IPS-20b (cell line): ENCODE measurements around the gene FBXW11.

Experiments
- H3K27ac ChIP-seq: one replicate; pipeline ENCODE4 v1.5.1; 2013; ENCODE audit warnings: low read length
- H3K27me3 ChIP-seq: 2 replicates; pipeline ENCODE4 v1.6.1; 2013; ENCODE audit warnings: mild to moderate bottlenecking, low read length, inconsistent platforms; ENCODE audit not compliant: insufficient read depth
- H3K36me3 ChIP-seq: 2 replicates; pipeline ENCODE4 v1.6.1; 2013; ENCODE audit warnings: low read depth, mild to moderate bottlenecking, inconsistent platforms, low read length, moderate library complexity; ENCODE audit not compliant: insufficient read depth
- H3K4me1 ChIP-seq: 2 replicates; pipeline ENCODE4 v1.6.1; 2013; ENCODE audit warnings: mild to moderate bottlenecking, control low read depth, inconsistent platforms, low read length, moderate library complexity; ENCODE audit not compliant: insufficient read depth
- H3K4me3 ChIP-seq: 2 replicates; pipeline ENCODE4 v1.5.1; 2013; ENCODE audit warnings: mild to moderate bottlenecking, low read length, inconsistent platforms
- H3K9ac ChIP-seq: 2 replicates; pipeline ENCODE4 v1.6.1; 2013; ENCODE audit warnings: low read depth, mild to moderate bottlenecking, inconsistent platforms, low read length, moderate library complexity
- H3K9me3 ChIP-seq: 2 replicates; pipeline ENCODE4 v1.6.1; 2013; ENCODE audit warnings: mild to moderate bottlenecking, low read depth, low read length, inconsistent platforms; ENCODE audit not compliant: insufficient read depth

The FBXW11 gene

DNA sequence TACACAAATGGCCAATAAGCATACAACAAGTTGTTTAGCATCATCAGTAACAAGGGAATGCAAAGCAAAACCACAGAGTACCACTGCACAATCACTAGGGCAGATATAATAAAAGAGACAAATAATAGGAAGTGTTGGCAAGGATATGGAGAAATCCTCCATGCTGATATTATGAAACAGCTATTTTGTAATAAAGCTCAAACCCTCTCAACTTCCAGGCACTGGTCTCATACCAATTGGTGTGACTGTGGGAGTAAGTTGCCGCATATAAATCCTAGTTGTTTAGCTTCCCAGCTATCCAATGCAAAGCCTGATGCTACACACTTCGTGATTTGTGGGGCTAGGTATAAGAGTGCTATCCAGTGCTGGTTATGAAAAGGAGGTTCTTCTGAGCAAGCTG, 132.2 kb downstream of the FBXW11 start:
- Histone ChIP-seq H3K4me3 (no peak overlapping the region), H3K36me3 (peaks cover 100% of the 10 kb centered on the region), H3K27me3 (no peaks in the 10 kb centered on the region), H3K9ac (no peak overlapping the region), H3K9me3 (no peaks in the 10 kb centered on the region), H3K27ac (no peak overlapping the region), H3K4me1 (no peaks in the 10 kb centered on the region)

DNA sequence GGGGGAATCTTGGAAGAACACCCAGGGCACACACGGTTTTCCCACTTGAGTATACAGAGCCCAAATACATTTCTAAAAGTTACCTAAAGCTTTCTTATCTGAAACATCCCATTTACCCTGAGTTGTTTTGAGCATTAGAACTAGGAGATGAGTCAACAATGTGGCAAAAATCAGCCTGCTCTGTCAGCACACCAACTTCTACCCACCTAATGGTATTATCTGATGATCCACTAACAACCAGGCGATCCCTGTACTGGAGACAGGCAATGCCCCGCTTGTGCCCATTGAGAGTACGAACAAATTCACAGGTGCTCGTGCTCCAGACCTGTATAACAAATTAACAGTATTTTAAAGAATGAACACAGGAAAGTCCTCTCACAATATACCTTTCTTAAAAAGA, 133.8 kb downstream of the FBXW11 start:
- Histone ChIP-seq H3K36me3 (peaks cover 100% of the 10 kb centered on the region), H3K27ac (no peak overlapping the region), H3K4me3 (no peak overlapping the region), H3K9ac (no peak overlapping the region), H3K9me3 (no peaks in the 10 kb centered on the region), H3K27me3 (no peaks in the 10 kb centered on the region), H3K4me1 (no peaks in the 10 kb centered on the region)

DNA sequence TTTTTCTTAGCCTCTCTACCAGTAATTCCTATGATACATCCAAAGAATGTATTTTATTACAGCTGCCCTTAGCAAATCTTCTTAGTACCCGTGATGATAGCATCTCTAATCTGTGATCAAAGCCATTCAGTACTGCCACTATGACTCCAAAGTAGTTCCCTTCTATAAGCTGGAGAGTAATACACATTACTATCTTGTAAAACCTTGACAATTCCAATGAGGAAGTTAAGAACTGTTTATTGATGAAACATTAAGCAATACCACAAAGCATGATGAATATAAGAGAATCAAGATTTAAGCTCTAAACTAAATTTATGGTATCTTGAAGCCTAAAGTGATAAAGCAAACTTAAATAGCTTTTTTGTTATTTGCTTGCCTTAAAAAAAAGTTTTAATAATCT, 134.7 kb downstream of the FBXW11 start:
- Histone ChIP-seq H3K27me3 (no peaks in the 10 kb centered on the region), H3K9ac (no peak overlapping the region), H3K36me3 (peaks cover 100% of the 10 kb centered on the region), H3K27ac (no peak overlapping the region), H3K4me3 (no peak overlapping the region), H3K4me1 (no peaks in the 10 kb centered on the region), H3K9me3 (no peaks in the 10 kb centered on the region)

DNA sequence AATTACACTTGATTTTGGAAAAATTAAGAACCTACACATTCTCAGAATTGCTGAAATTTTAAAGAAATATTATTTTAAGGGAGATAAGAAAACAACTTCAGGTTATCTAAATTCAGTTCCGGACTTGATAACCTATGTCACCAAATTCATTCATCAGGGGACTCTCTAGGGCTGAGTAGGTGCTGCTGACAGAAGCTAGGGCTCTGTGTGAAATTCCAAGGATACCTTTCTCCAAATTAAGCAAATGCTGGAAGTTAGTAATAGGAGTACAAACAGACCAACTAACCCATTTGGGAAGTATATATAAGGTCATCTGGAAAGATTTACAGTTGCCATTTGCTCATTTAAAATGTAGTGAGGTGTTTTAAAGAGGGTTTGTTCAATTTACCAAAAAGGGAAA, 136.5 kb downstream of the FBXW11 start:
- Histone ChIP-seq H3K4me1 (no peaks in the 10 kb centered on the region), H3K27ac (no peak overlapping the region), H3K9ac (no peak overlapping the region), H3K9me3 (no peaks in the 10 kb centered on the region), H3K27me3 (no peaks in the 10 kb centered on the region), H3K4me3 (no peak overlapping the region), H3K36me3 (peaks cover 93% of the 10 kb centered on the region)

DNA sequence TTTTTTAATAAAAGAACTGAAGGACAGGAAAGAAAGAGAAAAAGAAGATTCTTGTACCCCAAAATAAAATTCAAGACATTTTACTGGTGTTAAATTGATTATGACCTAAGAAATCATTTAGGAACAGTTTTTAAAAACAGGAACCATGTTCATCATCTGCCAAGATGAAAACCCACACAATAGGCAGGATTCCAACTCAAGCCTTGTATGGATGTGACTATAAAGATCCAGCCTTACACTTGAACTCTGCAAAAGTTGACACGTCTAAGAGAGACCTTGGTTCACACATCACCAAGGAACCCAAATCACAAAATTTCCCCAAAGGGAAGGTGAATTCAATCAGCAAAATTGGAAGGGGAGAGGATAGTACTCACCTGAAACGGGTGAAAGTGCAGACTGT, 138.2 kb downstream of the FBXW11 start:
- Histone ChIP-seq H3K27me3 (no peaks in the 10 kb centered on the region), H3K27ac (no peak overlapping the region), H3K9ac (no peak overlapping the region), H3K9me3 (no peaks in the 10 kb centered on the region), H3K36me3 (peaks cover 93% of the 10 kb centered on the region), H3K4me1 (no peaks in the 10 kb centered on the region), H3K4me3 (no peak overlapping the region)

DNA sequence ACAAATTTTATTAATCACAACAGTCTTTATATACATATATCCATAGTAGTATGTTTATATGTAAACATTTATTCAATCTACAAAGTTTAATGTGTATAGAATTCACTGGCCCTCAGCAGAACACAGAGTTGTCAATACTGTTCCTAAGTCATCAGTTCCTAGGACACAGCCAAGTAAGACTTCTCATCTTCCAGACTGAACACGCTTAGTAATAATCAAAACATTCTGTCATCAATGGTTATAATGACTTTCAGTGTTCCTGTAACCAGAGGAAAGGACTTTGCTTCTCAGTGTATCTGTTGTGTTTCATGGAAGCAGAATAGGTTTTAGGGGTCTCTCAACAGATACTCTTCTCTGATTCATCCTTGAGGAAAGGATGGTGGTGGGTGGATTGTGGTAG, 138.7 kb downstream of the FBXW11 start:
- H3K27me3 ChIP-seq = no peaks in the 10 kb centered on the region
- H3K36me3 ChIP-seq = peaks cover 89% of the 10 kb centered on the region
- no peak overlapping the region for H3K27ac ChIP-seq
- H3K4me1 ChIP-seq = no peaks in the 10 kb centered on the region
- no peaks in the 10 kb centered on the region for H3K9me3 ChIP-seq
- no peak overlapping the region for H3K9ac ChIP-seq
- no peak overlapping the region for H3K4me3 ChIP-seq

DNA sequence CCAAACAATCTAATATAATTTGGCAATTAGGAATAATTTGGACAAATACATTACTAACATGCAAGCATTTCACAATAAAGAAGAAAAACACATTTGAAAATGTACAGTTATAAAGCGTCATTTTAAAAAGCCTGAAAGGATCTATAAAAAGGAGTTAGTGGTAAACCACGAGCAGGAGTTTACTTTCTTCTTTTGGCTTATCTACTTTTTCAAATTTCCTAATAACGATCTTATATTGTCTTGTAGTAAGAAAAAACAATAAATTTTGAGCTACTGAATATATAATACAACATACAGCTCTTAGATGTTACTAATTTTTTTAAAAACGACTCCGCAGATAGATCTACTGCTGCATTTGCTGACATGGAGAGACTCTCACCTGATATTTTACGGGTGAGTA, 141.0 kb downstream of the FBXW11 start:
- H3K4me3 ChIP-seq = no peak overlapping the region
- peaks cover 78% of the 10 kb centered on the region for H3K36me3 ChIP-seq
- H3K27me3 ChIP-seq = no peaks in the 10 kb centered on the region
- H3K4me1 ChIP-seq = no peaks in the 10 kb centered on the region
- H3K9ac ChIP-seq = no peak overlapping the region
- no peaks in the 10 kb centered on the region for H3K9me3 ChIP-seq
- H3K27ac ChIP-seq = no peak overlapping the region

DNA sequence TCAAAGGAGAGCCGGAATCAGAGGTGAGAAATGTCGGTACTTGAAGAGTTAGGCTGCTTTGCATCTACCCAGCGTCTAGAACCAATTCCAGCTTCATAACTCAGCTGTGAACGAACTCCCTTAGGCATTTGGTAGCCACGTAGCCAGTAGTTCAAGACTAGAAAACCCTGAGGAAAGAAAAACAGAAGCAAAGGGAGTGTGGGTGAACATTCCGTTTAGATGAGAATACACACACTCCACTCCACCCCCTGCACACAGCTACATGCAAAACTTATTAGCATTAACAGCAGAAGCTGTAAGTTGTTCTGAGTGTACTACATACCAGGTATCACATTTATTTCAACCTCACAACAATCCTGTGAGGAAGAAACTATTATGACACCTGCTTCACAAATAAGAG, 142.5 kb downstream of the FBXW11 start:
- Histone ChIP-seq H3K27me3 (no peaks in the 10 kb centered on the region), H3K27ac (no peak overlapping the region), H3K9me3 (no peaks in the 10 kb centered on the region), H3K36me3 (peaks cover 66% of the 10 kb centered on the region), H3K9ac (no peak overlapping the region), H3K4me1 (no peaks in the 10 kb centered on the region), H3K4me3 (no peak overlapping the region)

DNA sequence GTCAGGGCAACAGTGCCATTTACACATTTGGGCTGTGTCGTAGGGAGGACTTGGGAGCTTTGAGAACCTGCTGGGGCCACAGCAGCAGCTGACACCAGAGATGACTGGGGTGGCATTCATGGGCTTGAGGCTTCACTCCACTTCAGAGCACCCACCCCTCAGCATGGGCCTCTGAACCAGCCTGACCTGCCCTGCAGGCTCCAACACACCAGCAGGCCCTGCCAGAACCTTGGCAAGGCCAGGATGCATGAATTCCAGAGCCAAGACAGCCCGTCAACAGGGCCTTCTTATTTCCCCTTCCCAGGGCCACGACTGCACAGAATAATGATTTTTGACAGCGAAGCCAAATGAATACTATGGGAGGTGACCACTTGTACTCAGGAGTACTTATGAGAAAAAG, 143.8 kb downstream of the FBXW11 start:
- Histone ChIP-seq H3K27me3 (no peaks in the 10 kb centered on the region), H3K4me3 (no peak overlapping the region), H3K27ac (no peak overlapping the region), H3K9me3 (no peaks in the 10 kb centered on the region), H3K9ac (no peak overlapping the region), H3K4me1 (peaks cover 5% of the 10 kb centered on the region; the same call in 1 of the 2 replicates), H3K36me3 (peaks cover 53% of the 10 kb centered on the region)

DNA sequence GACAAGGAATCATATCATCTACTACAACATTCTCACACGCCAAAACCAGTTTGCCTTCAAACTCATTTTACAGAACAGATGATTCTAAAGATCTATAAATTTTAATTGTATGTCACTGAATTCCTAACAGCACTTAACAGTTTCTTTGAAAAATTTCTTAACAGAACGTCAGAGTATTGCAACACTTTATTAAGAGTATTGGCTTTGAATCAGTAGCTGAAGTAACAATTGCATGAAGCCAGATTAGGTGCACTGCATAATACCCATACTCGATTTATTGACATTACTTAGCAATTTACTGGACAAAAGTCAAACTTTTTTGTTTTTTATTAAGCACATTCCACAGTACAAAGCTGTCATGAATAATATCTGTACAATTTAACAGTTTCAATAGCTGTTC, 145.1 kb downstream of the FBXW11 start:
- H3K27ac ChIP-seq = no peak overlapping the region
- no peak overlapping the region for H3K4me3 ChIP-seq
- no peak overlapping the region for H3K9ac ChIP-seq
- no peaks in the 10 kb centered on the region for H3K9me3 ChIP-seq
- H3K27me3 ChIP-seq = no peaks in the 10 kb centered on the region
- H3K4me1 ChIP-seq = peaks cover 8% of the 10 kb centered on the region; the same call in 1 of the 2 replicates
- H3K36me3 ChIP-seq = peaks cover 40% of the 10 kb centered on the region

DNA sequence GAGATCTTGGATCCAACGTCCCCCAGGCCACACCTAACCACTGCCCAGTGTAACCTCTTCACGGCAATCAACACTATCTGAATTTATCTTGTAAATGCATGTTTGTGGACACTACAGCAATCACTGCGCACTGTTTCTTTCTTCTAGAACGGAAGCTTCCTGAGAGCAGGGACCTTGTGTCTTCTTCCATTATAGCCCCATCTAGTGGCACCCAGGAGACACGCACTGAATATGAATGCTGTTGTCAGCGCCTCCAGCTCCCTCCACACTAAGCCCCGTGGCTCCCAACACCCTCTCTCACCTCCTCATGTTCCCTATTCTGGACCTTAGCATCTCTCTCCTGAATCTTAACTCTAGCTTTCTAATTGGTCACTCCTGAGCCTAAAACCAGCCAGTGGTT, 148.1 kb downstream of the FBXW11 start:
- Histone ChIP-seq H3K4me3 (no peak overlapping the region), H3K27ac (no peak overlapping the region), H3K9ac (no peak overlapping the region), H3K27me3 (no peaks in the 10 kb centered on the region), H3K36me3 (peaks cover 16% of the 10 kb centered on the region), H3K4me1 (peaks cover 8% of the 10 kb centered on the region; the same call in 1 of the 2 replicates), H3K9me3 (no peaks in the 10 kb centered on the region)

DNA sequence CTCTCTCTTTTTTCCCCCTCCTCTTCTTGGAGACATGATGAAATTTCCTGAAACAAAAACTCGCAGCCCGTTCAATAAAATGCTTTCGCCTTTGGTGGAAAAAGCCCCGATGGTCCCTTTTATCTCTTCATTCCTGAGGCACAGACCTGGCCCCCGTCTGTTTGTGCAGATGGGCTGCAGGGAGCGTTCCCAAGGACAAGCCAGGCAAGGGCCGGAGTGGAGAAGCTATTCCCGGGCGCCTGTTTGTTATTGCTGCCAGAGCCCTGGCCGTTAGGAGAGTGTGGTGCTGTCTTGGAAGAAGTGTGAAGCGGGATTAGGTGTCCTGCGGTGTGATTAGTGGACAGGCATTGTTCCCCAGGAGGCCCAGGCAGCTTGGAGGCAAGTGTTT, 149.0 kb downstream of the FBXW11 start:
- Histone ChIP-seq H3K9ac (no peak overlapping the region), H3K27ac (no peak overlapping the region), H3K4me1 (peaks cover 8% of the 10 kb centered on the region; the same call in 1 of the 2 replicates), H3K27me3 (no peaks in the 10 kb centered on the region), H3K36me3 (peaks cover 12% of the 10 kb centered on the region), H3K9me3 (no peaks in the 10 kb centered on the region), H3K4me3 (no peak overlapping the region)
